ENCODE measurements around the gene SMARCD3.
A peak's percentile ranks its signal among the peaks of the same experiment; 100 is the strongest.

SMARCD3 gene

GRCh38 chr7:151246851-151247580, 1.5 kb downstream of the SMARCD3 start:
- no peak for DNase-seq

GRCh38 chr7:151246102-151246850, 2.2 kb downstream of the SMARCD3 start:
- DNase-seq, result no peak

GRCh38 chr7:151245360-151246101, 3.0 kb downstream of the SMARCD3 start:
- peak; percentile 53 to 66 (median 66) for DNase-seq

GRCh38 chr7:151244841-151245346, 3.6 kb downstream of the SMARCD3 start:
- no peak for DNase-seq

GRCh38 chr7:151244196-151244840, 4.2 kb downstream of the SMARCD3 start:
- DNase-seq, result peak in 4 of 5 experiments; percentile 25 to 63 (median 39)

GRCh38 chr7:151243408-151244195, 4.9 kb downstream of the SMARCD3 start:
- DNase-seq, result peak in 2 of 5 experiments; percentile 55 to 64

GRCh38 chr7:151243045-151243349, 5.5 kb downstream of the SMARCD3 start:
- DNase-seq, result no peak

- DNase-seq, result no peak
These were observed 6.1 kb downstream of the SMARCD3 start for GRCh38 chr7:151242159-151243044.

GRCh38 chr7:151241755-151242096, 6.8 kb downstream of the SMARCD3 start:
- no peak for DNase-seq

GRCh38 chr7:151240942-151241754, 7.3 kb downstream of the SMARCD3 start:
- DNase-seq, result no peak

- no peak for DNase-seq
These were observed 8.0 kb downstream of the SMARCD3 start for GRCh38 chr7:151240536-151240935.

- no peak for DNase-seq
These were observed 8.5 kb downstream of the SMARCD3 start for GRCh38 chr7:151239837-151240459.

GRCh38 chr7:151238924-151239836, 9.3 kb downstream of the SMARCD3 start:
- DNase-seq, result no peak

GRCh38 chr7:151238190-151238810, 10.2 kb downstream of the SMARCD3 start:
- no peak for DNase-seq

GRCh38 chr7:151237244-151238189, 11.0 kb downstream of the SMARCD3 start:
- no peak for DNase-seq

GRCh38 chr7:151236406-151236805, 12.1 kb downstream of the SMARCD3 start:
- DNase-seq, result no peak
